HG02763 (cell line): ENCODE data around the gene ARMC8.

Source experiments
- ATAC-seq: cut with Tn5 transposase; IDR thresholded peaks from one replicate; pipeline ENCODE4 v1.9.1; 2021; ENCODE audit warnings: mild to moderate bottlenecking, moderate library complexity; ENCODE audit not compliant: unreplicated experiment

ARMC8 gene

GRCh38 chr3:138338244-138338643 is 151.1 kb downstream of the ARMC8 start:
- no peak for ATAC-seq

GRCh38 chr3:138338811-138339210 is 151.7 kb downstream of the ARMC8 start:
- ATAC-seq, result no peak

GRCh38 chr3:138340511-138340910 is 153.4 kb downstream of the ARMC8 start:
- ATAC-seq, result no peak

- no peak for ATAC-seq
Measured at GRCh38 chr3:138344754-138345153, 157.7 kb downstream of the ARMC8 start.
